OCI-LY3 (cell line): ENCODE results near the gene SRPK3.

Experiments
- H2AFZ ChIP-seq: fragments of 200-600, 300-600 bp; shearing (Covaris generic); 2 replicates; pipeline ENCODE4 v1.6.0; 2014; ENCODE audit warnings: antibody characterized with exemption, low read depth, low read length
- H3K27ac ChIP-seq: fragments of 200-600, 300-600 bp; sonication (generic); 2 replicates; pipeline ENCODE4 v1.5.1; 2014; ENCODE audit warnings: mild to moderate bottlenecking, low read length, moderate library complexity, mixed read lengths
- H3K27me3 ChIP-seq: fragments of 200-600, 300-600 bp; sonication (generic); 2 replicates; pipeline ENCODE4 v1.6.1; 2014; ENCODE audit warnings: low read depth, low read length, mixed read lengths
- H3K36me3 ChIP-seq: fragments of 200-600, 300-600 bp; sonication (generic); replicated peaks from 2 replicates; pipeline ENCODE3; 2014; ENCODE audit warnings: low read depth, low read length, mixed read lengths
- H3K4me1 ChIP-seq: fragments of 300-600, 200-600 bp; sonication (generic); 2 replicates; pipeline ENCODE4 v1.6.1; 2014; ENCODE audit warnings: low read length, mixed read lengths
- H3K4me2 ChIP-seq: fragments of 200-600, 300-600 bp; sonication (generic); 2 replicates; pipeline ENCODE4 v1.6.1; 2014; ENCODE audit warnings: low read length, mixed read lengths
- H3K4me3 ChIP-seq: fragments of 300-600, 200-600 bp; sonication (generic); 2 replicates; pipeline ENCODE4 v1.5.1; 2014; ENCODE audit warnings: antibody characterized with exemption, mild to moderate bottlenecking, low read length, moderate library complexity
- H3K79me2 ChIP-seq: fragments of 300-600, 200-600 bp; shearing (Covaris generic); 2 replicates; pipeline ENCODE4 v1.6.1; 2014; ENCODE audit warnings: mild to moderate bottlenecking, low read length, mixed read lengths
- H3K9ac ChIP-seq: fragments of 300-600, 200-600 bp; shearing (Covaris generic); 2 replicates; pipeline ENCODE4 v1.6.0; 2014; ENCODE audit warnings: mild to moderate bottlenecking, low read length, moderate library complexity
- H3K9me3 ChIP-seq: fragments of 200-600, 300-600 bp; shearing (Covaris generic); 2 replicates; pipeline ENCODE4 v1.6.1; 2014; ENCODE audit warnings: low read length, mixed read lengths; ENCODE audit not compliant: insufficient read depth
- H4K20me1 ChIP-seq: fragments of 200-600, 300-600 bp; sonication (generic); 2 replicates; pipeline ENCODE4 v1.6.1; 2016; ENCODE audit warnings: low read length, mixed read lengths; ENCODE audit not compliant: insufficient read depth
- CTCF ChIP-seq: fragments of 200-600, 300-600 bp; sonication (generic); IDR thresholded peaks from 2 replicates; pipeline ENCODE4 v1.5.1; 2014; ENCODE audit warnings: antibody characterized with exemption, low read length, low read depth
- EZH2phosphoT487 ChIP-seq: fragments of 200-600 bp; shearing (Covaris generic); IDR thresholded peaks from 2 replicates; pipeline ENCODE4 v1.6.1; 2018; ENCODE audit warnings: antibody characterized with exemption, mixed run types, low read depth

The SRPK3 gene

DNA sequence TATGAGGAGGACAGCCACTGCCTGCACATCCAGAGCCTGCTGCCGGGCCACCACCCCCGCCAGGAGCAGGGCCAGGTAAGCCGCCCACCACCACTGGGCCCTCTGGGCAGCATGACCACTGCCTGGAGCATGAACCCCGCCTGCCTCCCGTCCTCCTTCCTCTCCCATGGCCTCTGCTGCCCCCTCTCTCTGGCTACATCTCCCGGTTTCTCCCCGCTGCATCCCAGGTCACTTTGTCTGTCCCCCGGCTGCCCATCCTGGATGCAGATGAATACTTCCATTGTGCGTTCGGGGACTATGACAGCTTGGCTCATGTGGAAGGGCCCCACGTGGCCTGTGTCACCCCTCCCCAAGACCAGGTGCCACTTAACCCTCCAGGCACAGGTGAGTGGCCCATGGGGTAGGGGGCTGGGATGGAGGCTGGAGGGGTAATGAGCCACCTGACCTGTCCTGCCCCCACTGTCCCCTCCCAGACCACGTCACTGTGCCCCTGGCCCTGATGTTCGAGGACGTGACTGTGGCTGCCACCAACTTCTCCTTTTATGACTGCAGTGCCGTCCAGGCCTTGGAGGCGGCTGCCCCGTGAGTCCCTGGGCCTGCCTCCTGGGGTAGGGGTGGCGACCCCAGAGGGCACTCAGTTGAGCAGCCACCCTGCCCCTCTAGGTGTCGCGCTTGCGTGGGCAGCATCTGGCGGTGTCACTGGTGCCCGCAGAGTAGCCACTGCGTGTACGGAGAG is 10.8 kb upstream of the SRPK3 start:
- Histone ChIP-seq H3K4me1 (peaks cover 8% of the 10 kb centered on the region; the same call in 1 of the 2 replicates), H3K9ac (no peak overlapping the region)

DNA sequence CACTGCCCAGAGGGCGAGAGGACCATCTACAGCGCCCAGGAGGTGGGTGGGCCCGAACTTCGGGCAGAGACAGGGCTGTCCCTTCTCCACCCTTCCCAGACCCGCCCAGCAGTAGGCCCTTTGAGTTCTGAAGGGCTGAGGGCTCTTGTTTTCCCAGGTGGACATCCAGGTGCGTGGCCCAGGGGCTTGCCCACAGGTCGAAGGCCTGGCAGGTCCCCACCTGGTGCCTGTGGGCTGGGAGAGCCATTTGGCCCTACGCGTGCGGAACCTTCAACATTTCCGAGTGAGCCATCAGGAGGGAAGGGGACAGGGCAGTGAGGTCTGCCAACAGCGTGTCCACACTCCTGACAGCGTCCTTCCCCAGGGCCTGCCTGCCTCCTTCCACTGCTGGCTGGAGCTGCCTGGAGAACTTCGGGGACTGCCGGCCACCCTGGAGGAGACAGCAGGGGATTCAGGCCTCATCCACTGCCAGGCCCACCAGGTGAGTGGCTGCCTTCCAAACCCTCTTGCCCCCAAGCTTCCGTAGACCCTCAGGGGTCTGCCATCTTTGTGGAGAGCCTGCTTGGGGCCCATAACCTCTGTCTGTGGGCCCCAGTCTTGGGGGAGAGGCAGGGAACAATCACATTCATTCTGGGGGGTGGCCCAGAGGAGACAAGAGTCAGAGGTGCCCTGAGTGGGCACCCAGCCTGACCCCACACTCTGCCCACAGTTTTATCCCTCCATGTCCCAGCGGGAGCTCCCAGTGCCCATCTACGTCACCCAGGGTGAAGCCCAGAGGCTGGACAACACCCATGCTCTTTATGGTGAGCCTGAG is 10.0 kb upstream of the SRPK3 start:
- Histone ChIP-seq H3K27me3 (no peaks in the 10 kb centered on the region), H3K36me3 (no peaks in the 10 kb centered on the region), H3K4me1 (peaks cover 8% of the 10 kb centered on the region; the same call in 1 of the 2 replicates), H3K9ac (no peak overlapping the region), H3K27ac (no peak overlapping the region), H3K9me3 (no peaks in the 10 kb centered on the region), H2AFZ (no peak overlapping the region), H4K20me1 (no peaks in the 10 kb centered on the region), H3K79me2 (no peaks in the 10 kb centered on the region), H3K4me2 (no peak overlapping the region), H3K4me3 (no peak overlapping the region)
- no peak for TF ChIP-seq EZH2phosphoT487
- no peak for TF ChIP-seq CTCF

More for the DNA sequence above, 10.8 kb upstream of the SRPK3 start:
- Histone ChIP-seq H3K27me3 (no peaks in the 10 kb centered on the region), H3K9me3 (no peaks in the 10 kb centered on the region), H3K4me3 (no peak overlapping the region), H3K79me2 (no peaks in the 10 kb centered on the region), H3K27ac (no peak overlapping the region), H2AFZ (no peak overlapping the region), H3K4me2 (no peak overlapping the region), H4K20me1 (no peaks in the 10 kb centered on the region), H3K36me3 (no peaks in the 10 kb centered on the region)
- no peak for TF ChIP-seq EZH2phosphoT487
- TF ChIP-seq CTCF, result no peak

GRCh38 chrX:153771415-153772315 is 9.2 kb upstream of the SRPK3 start:
- H3K79me2 ChIP-seq, result no peaks in the 10 kb centered on the region
- H3K27me3 ChIP-seq, result no peaks in the 10 kb centered on the region
- no peak overlapping the region for H3K9ac ChIP-seq
- H3K4me3 ChIP-seq, result no peak overlapping the region
- H4K20me1 ChIP-seq, result no peaks in the 10 kb centered on the region
- H3K36me3 ChIP-seq, result no peaks in the 10 kb centered on the region
- TF ChIP-seq CTCF, result no peak
- TF ChIP-seq EZH2phosphoT487, result no peak
- H2AFZ ChIP-seq, result no peak overlapping the region
- no peak overlapping the region for H3K4me2 ChIP-seq
- H3K9me3 ChIP-seq, result no peaks in the 10 kb centered on the region
- H3K4me1 ChIP-seq, result no peaks in the 10 kb centered on the region
- H3K27ac ChIP-seq, result no peak overlapping the region
